HepG2 (cell line): ENCODE data around the gene CPVL. TPM values are rescaled to one million over a fixed set of nuclear protein-coding genes. Genes with fewer than 3 reads are reported as not detected.

Experiments
- CBX1 ChIP-seq: IDR thresholded peaks from one replicate; pipeline ENCODE4 v1.6.1; 2016; ENCODE audit warnings: antibody characterized with exemption, low read depth
- DNMT3B ChIP-seq: conservative IDR thresholded peaks from 2 replicates; pipeline ENCODE4 v1.6.1; 2016; ENCODE audit warnings: missing biosample characterization, control low read depth
- DZIP1 ChIP-seq: sonication (generic); formaldehyde crosslinking; IDR thresholded peaks from 2 replicates; pipeline ENCODE4 v1.5.0; 2020; ENCODE audit warnings: mild to moderate bottlenecking, missing genetic modification reagents
- ETV5 ChIP-seq: IDR thresholded peaks from 2 replicates; pipeline ENCODE4 v1.6.1; 2018; ENCODE audit warnings: missing biosample characterization, missing genetic modification reagents, inconsistent platforms, borderline replicate concordance
- FOXJ3 ChIP-seq: sonication (generic); formaldehyde crosslinking; IDR thresholded peaks from 2 replicates; pipeline ENCODE4 v1.4.0; 2020; ENCODE audit warnings: missing genetic modification reagents, mild to moderate bottlenecking, borderline replicate concordance
- GATAD1 ChIP-seq: IDR thresholded peaks from 2 replicates; pipeline ENCODE4 v1.6.1; 2016; ENCODE audit warnings: missing genetic modification reagents, missing compliant biosample characterization
- GATAD2A ChIP-seq: IDR thresholded peaks from 2 replicates; pipeline ENCODE4 v1.6.1; 2016
- HBP1 ChIP-seq: IDR thresholded peaks from 2 replicates; pipeline ENCODE4 v1.6.1; 2016; ENCODE audit warnings: low read depth, control low read depth
- HIVEP1 ChIP-seq: sonication (generic); formaldehyde crosslinking; IDR thresholded peaks from 2 replicates; pipeline ENCODE4 v1.4.0; 2020; ENCODE audit warnings: mild to moderate bottlenecking, missing genetic modification reagents
- KAT7 ChIP-seq: IDR thresholded peaks from 2 replicates; pipeline ENCODE4 v1.6.1; 2018; ENCODE audit warnings: borderline replicate concordance, missing compliant biosample characterization
- KLF12 ChIP-seq: sonication (generic); formaldehyde crosslinking; IDR thresholded peaks from 2 replicates; pipeline ENCODE4 v1.4.0; 2020; ENCODE audit warnings: missing genetic modification reagents, borderline replicate concordance
- MAF1 ChIP-seq: sonication (generic); formaldehyde crosslinking; IDR thresholded peaks from 2 replicates; pipeline ENCODE4 v1.5.0; 2020; ENCODE audit warnings: missing genetic modification reagents, borderline replicate concordance
- RXRB ChIP-seq: IDR thresholded peaks from 2 replicates; pipeline ENCODE4 v1.6.1; 2016; ENCODE audit warnings: borderline replicate concordance, missing genetic modification reagents, missing compliant biosample characterization
- SIN3A ChIP-seq: IDR thresholded peaks from 2 replicates; pipeline ENCODE4 v1.6.1; 2011; ENCODE audit warnings: low read depth, mild to moderate bottlenecking, control low read depth, low read length, borderline replicate concordance
- TBL1XR1 ChIP-seq: fragments of 150-350 bp; IDR thresholded peaks from 2 replicates; pipeline ENCODE4 v1.6.1; 2014; ENCODE audit warnings: borderline replicate concordance, low read length; ENCODE audit not compliant: partially characterized antibody
- ZNF207 ChIP-seq: fragments of 450-650 bp; IDR thresholded peaks from 2 replicates; pipeline ENCODE4 v1.6.1; 2016; ENCODE audit warnings: antibody characterized with exemption, borderline replicate concordance
- ZNF256 ChIP-seq: sonication (generic); formaldehyde crosslinking; conservative IDR thresholded peaks from 2 replicates; pipeline ENCODE4 v1.4.0; 2020; ENCODE audit warnings: missing genetic modification reagents
- ZNF34 ChIP-seq: sonication (generic); formaldehyde crosslinking; IDR thresholded peaks from 2 replicates; pipeline ENCODE4 v1.4.0; 2020; ENCODE audit warnings: mild to moderate bottlenecking, missing genetic modification reagents, borderline replicate concordance
- ZNF451 ChIP-seq: sonication (generic); formaldehyde crosslinking; IDR thresholded peaks from 2 replicates; pipeline ENCODE4 v1.5.0; 2020; ENCODE audit warnings: mild to moderate bottlenecking, missing genetic modification reagents
- ZNF513 ChIP-seq: sonication (generic); formaldehyde crosslinking; conservative IDR thresholded peaks from 2 replicates; pipeline ENCODE4 v1.5.0; 2020; ENCODE audit warnings: missing genetic modification reagents
- ZNF672 ChIP-seq: sonication (generic); formaldehyde crosslinking; IDR thresholded peaks from 2 replicates; pipeline ENCODE4 v1.8.1; 2022; ENCODE audit warnings: missing genetic modification reagents
- ZNF687 ChIP-seq: sonication (generic); formaldehyde crosslinking; IDR thresholded peaks from 2 replicates; pipeline ENCODE4 v1.5.1; 2020; ENCODE audit warnings: mild to moderate bottlenecking, missing genetic modification reagents, moderate library complexity
- polyA plus RNA-seq, 8 experiments: library from polyadenylated mRNA; depleted of rRNA in 3 of 8; stranded (reverse) in 7 of 8; unstranded in 1 of 8; fragments of >200 nt; fragmentation: Illumina TruSeq in 4 of 8; extraction: Trizol in 4 of 8; gene quantifications; 2 replicates each; pipeline versions ENCODE4 v1.2.1 to v1.2.3, GENCODE V29; 2011 to 2016; ENCODE audit warnings: low read depth in 4 of 8, missing spikeins in 1 of 8, mixed read lengths in 1 of 8; ENCODE audit not compliant: insufficient read depth in 1 of 8
- total RNA-seq, 5 experiments: library from RNA; depleted of rRNA; stranded (reverse); fragments of >200 nt; fragmentation: Illumina TruSeq; extraction: Trizol; gene quantifications; 2 replicates each; pipeline ENCODE4 v1.2.3, GENCODE V29; 2016; ENCODE audit warnings: low read depth in 1 of 5

CPVL gene
- total and polyA plus RNA-seq, 2 of the 13 experiments (the other 11 are each of a cell fraction or from before 2014, with no cell fraction given), result 59.2 to 294 TPM

GRCh38 chr7:29146057-29146706 lies at the start of gene CPVL (continued):
- no peak for TF ChIP-seq DZIP1
- TF ChIP-seq ZNF256 (CRISPR knock-in tag), result no peak
- no peak for TF ChIP-seq FOXJ3 (CRISPR knock-in tag)
- TF ChIP-seq ETV5 (CRISPR knock-in tag), result no peak
- TF ChIP-seq GATAD2A (CRISPR knock-in tag), result peak; percentile 41; the same call in 1 of the 2 replicates
- TF ChIP-seq TBL1XR1, result no peak
- no peak for TF ChIP-seq HBP1
- TF ChIP-seq RXRB (CRISPR knock-in tag), result no peak
- no peak for TF ChIP-seq ZNF672 (CRISPR knock-in tag)
- TF ChIP-seq MAF1 (CRISPR knock-in tag), result no peak
- TF ChIP-seq ZNF34, result no peak
- TF ChIP-seq GATAD1 (CRISPR knock-in tag), result no peak
- peak; percentile 96 for TF ChIP-seq ZNF687
- no peak for TF ChIP-seq SIN3A
- no peak for TF ChIP-seq ZNF451
- peak; percentile 64; the same call in 1 of the 2 replicates for TF ChIP-seq KAT7 (CRISPR knock-in tag)
- TF ChIP-seq ZNF513, result no peak
- peak; percentile 26; the same call in 1 of the 2 replicates for TF ChIP-seq DNMT3B (CRISPR knock-in tag)
- TF ChIP-seq ZNF207, result no peak
- TF ChIP-seq KLF12 (CRISPR knock-in tag), result no peak
- no peak for TF ChIP-seq CBX1
- no peak for TF ChIP-seq HIVEP1 (CRISPR knock-in tag)
